Measurements from ENCODE around the gene VKORC1L1.
"Not testable (repeated sequence)": the region's sequence is repeated elsewhere in the genome, so short reads cannot be mapped to it uniquely, and the experiment has no call there.

VKORC1L1 gene

GRCh38 chr7:65888434-65889156 lies 15.7 kb downstream of the VKORC1L1 start:
- not testable (repeated sequence) for DNase-seq

- DNase-seq = not testable (repeated sequence)
Observed at GRCh38 chr7:65889722-65890121, 16.8 kb downstream of the VKORC1L1 start.

GRCh38 chr7:65892161-65892560 lies 19.3 kb downstream of the VKORC1L1 start:
- DNase-seq = no peak

- DNase-seq = no peak
Observed at GRCh38 chr7:65892835-65893234, 20.0 kb downstream of the VKORC1L1 start.

GRCh38 chr7:65896279-65896870 lies 23.5 kb downstream of the VKORC1L1 start:
- no peak for DNase-seq

GRCh38 chr7:65897289-65897688 lies 24.4 kb downstream of the VKORC1L1 start:
- DNase-seq = not testable (repeated sequence)

GRCh38 chr7:65898677-65899447 lies 26.0 kb downstream of the VKORC1L1 start:
- not testable (repeated sequence) for DNase-seq

DNA sequence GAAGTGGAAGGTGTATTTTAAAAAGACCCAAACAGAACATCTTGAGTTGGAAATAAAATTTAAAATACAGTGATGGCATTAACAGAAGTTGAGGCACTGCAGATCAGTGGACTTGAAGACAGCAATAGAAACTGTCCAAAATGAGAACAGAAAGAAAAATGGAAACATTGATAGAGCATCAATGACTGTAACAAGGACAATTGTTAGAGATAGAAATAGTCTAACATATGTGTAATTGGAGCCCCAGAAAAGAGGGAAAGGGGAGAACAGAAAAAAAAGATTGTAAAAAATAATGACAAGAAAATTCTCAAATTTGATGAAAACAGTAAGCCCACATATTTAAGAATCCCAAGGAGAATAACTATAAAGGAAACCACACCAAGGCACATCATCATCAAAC lies 29.4 kb downstream of the VKORC1L1 start:
- no peak for DNase-seq

DNA sequence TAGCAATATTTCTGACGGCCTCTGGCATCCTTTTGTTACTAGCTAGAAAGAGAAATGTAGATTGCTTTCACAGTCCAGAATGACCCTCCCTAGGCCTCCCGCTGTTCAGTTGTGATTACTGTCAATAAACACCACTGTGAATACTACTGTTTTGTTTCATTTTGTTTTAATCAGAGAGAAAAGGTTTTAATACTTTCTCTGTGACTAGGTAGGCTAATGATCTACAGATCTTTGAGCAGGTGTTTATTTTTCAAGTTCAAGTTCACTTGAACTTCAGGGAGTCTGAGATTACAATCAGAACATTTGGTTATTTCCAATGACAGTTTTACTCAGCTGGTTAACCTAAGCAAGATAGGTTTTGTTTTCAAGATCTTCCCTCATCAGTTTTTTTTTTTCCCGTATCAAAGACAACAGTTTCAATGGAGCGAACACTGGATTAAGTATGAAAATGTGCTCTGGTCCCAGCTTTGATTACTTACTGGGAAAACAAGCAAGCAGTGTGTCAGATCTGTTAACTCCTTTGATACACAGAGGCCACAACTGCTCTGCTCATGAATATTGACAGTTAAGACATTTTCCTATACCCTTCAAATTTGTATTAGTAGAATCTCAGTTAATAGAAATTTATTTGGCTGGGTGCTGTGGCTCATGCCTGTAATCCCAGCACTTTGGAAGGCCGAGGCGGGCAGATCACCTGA lies 34.8 kb downstream of the VKORC1L1 start:
- DNase-seq = no peak

DNA sequence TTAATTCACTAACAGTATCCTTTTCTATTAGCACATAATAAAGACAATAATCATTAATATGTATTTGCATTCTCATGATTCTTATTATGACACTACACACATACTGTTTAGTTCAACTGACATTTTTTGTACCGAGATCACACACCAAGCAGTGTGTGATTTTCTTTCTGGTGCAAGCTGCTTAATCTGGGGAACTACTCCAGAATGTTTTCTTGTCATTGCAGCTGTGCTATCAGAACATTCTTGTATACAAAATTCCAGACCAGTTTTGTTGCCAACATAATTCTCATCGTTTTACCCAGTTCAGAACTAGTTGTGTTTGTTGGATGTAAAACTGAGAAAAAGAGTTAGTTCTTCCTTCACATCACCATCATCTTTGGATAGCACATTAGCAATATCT lies 37.4 kb downstream of the VKORC1L1 start:
- DNase-seq = no peak

GRCh38 chr7:65912237-65912636 lies 39.4 kb downstream of the VKORC1L1 start:
- DNase-seq = no peak

GRCh38 chr7:65915921-65916657 lies 43.2 kb downstream of the VKORC1L1 start:
- DNase-seq = no peak

- DNase-seq = no peak
Observed at GRCh38 chr7:65923316-65923715, 50.4 kb downstream of the VKORC1L1 start.

DNA sequence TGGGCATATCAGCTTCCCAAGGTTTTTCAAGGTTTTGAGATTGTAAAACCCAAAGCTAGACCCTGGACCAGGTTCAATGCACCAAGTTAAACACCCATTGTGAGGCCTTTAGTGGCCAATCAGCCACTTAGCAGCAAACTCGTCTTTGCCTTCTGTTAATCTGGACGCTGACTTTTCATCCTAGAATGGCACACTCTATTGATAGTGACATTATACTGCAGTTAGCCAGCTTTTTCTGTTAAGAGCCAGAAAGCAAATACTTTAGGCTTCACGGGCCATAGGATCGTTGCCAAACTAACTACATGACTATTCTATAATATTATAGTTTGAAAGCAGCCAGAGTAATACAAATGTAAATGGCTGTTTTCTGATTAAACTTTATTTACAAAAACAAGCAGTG lies 51.3 kb downstream of the VKORC1L1 start:
- no peak for DNase-seq

GRCh38 chr7:65925040-65925439 lies 52.2 kb downstream of the VKORC1L1 start:
- DNase-seq = no peak

GRCh38 chr7:65926588-65926987 lies 53.7 kb downstream of the VKORC1L1 start:
- no peak for DNase-seq

- DNase-seq = no peak
Observed at GRCh38 chr7:65927489-65928448, 54.9 kb downstream of the VKORC1L1 start.

DNA sequence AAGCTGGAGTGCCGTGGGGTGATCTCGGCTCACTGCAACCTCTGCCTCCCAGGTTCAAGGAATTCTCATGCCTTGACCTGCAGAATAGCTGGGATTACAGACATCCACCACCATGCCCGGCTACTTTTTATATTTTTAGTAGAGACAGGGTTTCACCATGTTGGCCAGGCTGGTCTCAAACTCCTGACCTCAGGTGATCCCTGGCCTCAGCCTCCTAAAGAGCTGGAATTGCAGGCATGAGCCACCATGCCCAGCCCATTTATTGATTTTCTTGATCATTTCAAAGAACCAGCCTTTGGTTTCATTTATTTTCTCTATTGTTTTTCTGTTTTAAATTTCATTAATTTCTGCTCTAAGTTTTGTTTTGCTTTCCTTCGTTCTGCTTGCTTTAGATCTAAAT lies 58.8 kb downstream of the VKORC1L1 start:
- DNase-seq = no peak

GRCh38 chr7:65937296-65937695 lies 64.4 kb downstream of the VKORC1L1 start:
- DNase-seq = no peak

- no peak for DNase-seq
Observed at GRCh38 chr7:65938336-65938895, 65.5 kb downstream of the VKORC1L1 start.

DNA sequence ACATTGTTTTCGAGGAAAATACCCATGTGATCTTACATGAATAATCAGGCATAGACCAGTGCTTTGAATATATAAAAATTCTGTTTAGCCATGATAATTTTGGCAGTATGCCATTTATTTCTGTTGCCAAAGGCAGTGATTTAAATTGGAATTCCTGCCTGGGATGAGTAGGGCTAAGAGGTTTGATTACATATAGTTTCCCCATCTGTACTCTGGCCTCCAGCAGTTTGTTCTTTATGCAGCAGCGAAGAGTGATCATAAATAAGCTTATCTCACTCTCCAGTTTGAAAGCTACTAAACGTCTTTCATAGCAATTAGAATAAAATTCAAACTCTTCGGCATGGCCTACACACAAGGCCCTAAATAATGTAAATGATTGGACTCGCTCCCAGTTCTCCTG lies 72.9 kb downstream of the VKORC1L1 start:
- DNase-seq = not testable (repeated sequence)

All from activated CD4-positive, alpha-beta T cell treated with anti-CD3 and anti-CD28 coated beads, Interleukin-2, amount 50 U/mL, for 16 hours (primary cell).